ENCODE data around the gene CCDC102B.

CCDC102B gene

DNA sequence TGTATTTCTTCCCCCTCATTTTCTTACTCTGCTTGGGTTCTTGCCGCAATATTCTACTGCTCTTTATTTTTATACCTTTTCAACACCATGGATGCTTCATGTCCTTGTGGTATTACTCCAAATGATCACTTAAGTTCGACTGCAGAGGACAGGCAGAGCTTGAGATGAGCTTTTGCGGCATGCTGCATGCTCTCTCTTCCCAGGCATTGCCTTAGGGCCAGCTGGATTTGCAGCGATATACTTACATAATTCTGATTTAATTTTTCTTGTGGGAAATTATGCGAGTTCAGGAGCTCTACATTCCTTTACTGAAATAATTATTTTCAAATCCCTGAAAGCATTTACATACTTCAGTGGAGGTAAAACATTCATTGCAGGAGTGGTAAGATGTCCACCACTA is 288.1 kb downstream of the CCDC102B start:
- DNase-seq (ENCODE audit: low read depth): no peak

- DNase-seq (ENCODE audit: low read depth): no peak
These were observed 291.1 kb downstream of the CCDC102B start for GRCh38 chr18:69088973-69089372.

DNA sequence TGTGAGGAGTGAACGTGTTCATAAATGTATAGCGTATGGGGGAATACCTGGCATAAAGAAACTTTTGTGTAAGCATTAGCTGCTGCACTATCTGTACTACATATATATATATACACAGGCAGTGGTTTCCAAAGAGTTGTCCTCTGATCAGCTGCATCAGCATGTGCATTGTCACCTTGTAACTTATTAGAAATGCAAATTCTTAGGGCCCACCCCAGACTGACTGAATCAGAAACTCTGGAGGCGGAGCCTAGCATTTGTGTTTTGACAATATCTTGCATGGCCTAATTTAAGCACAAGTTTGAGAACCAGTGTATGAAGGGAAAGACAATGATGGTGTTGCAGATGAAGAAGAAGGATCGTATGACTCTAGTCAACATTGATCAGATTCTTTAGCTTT is 299.5 kb downstream of the CCDC102B start:
- no peak for DNase-seq (ENCODE audit: low read depth)

DNA sequence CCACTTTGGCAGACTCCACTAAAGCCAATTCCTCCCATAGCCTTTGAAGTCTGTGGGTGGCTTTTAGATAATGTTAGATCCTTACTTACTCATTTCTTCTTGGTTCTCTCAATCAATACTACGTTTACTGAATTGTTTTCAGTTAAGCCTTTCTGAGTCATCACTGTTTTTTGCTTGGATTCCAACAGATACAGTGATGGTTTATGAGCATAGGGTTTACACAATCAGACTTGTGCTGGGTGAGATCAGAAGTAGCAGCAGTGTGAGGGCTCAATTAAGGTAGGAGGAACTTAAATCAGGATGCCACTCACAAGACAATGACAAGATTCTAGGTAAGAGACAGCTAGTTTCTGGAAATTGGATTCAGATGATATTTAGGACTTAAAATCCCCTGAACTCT is 305.1 kb downstream of the CCDC102B start:
- DNase-seq (ENCODE audit: low read depth): peak; percentile 6
